Urothelium cell line (cell line): ENCODE data around the gene SVIL.
"Not testable (repeated sequence)": the region's sequence is repeated elsewhere in the genome, so short reads cannot be mapped to it uniquely, and the experiment has no call there.

Experiments
- DNase-seq: peaks from one replicate; pipeline ENCODE4 v3.0.0; 2011; ENCODE audit warnings: low spot score, mixed read lengths
- FAIRE-seq: peaks from 2 replicates; lab custom pipeline; 2011; peaks lifted over from hg19 to GRCh38; lab: Jason Lieb, UNC

Gene SVIL

GRCh38 chr10:29493697-29494096 is 141.1 kb downstream of the SVIL start:
- DNase-seq (no peak), FAIRE-seq (no peak)

DNA sequence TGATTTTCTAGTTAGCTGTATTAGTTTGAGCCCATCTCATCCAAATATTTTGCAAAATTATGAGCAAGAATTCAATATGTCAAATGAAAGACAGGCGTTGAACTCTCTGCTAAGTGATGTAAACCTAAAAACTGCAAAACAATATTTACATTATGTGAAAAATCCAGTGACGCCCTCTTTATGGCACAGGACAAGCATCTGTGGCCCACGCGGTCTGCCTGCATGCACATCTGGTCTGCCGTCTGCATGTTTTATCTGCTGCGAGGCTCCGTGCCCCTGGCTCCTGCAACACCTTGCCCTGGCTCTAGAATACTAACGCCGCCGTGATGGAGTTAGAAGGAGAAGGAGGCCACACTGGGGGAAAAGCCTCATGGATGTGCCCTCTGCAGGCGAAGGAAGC is 142.0 kb downstream of the SVIL start:
- FAIRE-seq = no peak
- DNase-seq = no peak

GRCh38 chr10:29491918-29492317 is 142.9 kb downstream of the SVIL start:
- DNase-seq = no peak
- FAIRE-seq = no peak

- not testable (repeated sequence) for DNase-seq, FAIRE-seq
Measured at GRCh38 chr10:29490781-29491280, 143.9 kb downstream of the SVIL start.

DNA sequence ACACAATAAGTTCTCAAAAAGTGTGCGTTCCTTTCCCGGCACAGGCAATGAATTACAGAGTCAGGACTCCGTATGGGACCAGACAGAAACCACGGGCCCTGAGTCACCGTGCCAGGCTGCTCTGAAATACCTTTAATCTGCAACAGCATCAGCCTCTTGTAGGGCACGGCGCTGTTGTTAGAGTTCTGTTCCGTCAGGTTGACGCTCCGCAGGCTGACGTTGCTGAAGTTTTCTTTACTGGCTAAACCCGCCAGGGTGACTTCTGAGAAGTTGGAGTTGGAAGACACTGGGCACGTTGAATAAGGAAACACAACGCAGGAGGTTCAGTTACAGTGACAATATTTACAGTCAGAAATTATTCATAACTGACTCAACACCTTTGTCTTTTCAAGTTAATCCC is 146.3 kb downstream of the SVIL start:
- DNase-seq = not testable (repeated sequence)
- peak; percentile 92 for FAIRE-seq

GRCh38 chr10:29487884-29488266 is 146.9 kb downstream of the SVIL start:
- DNase-seq, FAIRE-seq: not testable (repeated sequence)

DNA sequence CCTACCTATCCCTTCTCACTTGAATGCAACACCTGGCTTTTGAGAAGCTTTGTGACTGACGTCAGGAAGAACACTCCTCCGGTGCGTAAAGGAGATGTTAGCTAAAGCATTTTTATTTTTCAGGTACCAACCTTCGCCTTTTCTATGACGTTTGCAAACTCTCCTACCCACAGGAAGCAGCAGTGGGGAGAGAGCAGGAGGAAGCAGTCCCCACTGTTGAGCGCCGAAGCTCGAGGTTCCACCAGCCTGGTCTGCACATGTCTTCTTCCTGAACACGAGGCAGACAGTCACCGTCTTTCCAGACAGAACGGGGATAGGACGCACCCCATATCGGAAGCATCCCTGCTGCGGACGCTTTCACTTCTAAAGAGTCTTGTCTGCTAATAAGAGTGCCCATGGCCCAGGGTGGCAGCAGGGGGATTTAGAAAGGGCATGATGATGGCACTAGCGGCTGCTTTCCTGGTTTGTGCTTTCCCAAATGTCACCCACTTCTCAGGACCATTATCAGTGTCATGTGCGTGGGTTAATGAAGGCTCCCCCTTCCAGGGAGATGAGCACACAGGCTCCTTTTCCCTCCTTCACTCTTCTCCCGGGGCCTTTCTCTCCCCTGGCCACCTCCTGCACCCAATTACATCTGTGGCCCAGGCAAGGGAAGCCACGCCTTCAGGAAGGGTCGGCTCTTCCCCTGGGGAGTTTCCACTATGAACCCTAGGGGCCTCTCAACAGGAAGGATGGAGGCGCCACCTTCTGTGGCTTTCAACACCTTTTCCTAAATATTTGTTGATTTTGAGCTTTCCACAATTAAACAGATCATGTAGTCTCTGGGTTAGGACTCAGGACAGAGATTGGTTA is 147.5 kb downstream of the SVIL start:
- not testable (repeated sequence) for DNase-seq
- FAIRE-seq = peak; percentile 13

- DNase-seq (no peak), FAIRE-seq (no peak)
Measured at GRCh38 chr10:29486433-29486832, 148.3 kb downstream of the SVIL start.

- not testable (repeated sequence) for FAIRE-seq
Measured at GRCh38 chr10:29484677-29485076, 150.1 kb downstream of the SVIL start.

GRCh38 chr10:29482591-29483431 is 152.0 kb downstream of the SVIL start:
- DNase-seq (peak; percentile 54), FAIRE-seq (peak; percentile 98)

More at GRCh38 chr10:29484677-29485076, 150.1 kb downstream of the SVIL start:
- DNase-seq = not testable (repeated sequence)

GRCh38 chr10:29481906-29482440 is 152.8 kb downstream of the SVIL start:
- DNase-seq (no peak), FAIRE-seq (no peak)

DNA sequence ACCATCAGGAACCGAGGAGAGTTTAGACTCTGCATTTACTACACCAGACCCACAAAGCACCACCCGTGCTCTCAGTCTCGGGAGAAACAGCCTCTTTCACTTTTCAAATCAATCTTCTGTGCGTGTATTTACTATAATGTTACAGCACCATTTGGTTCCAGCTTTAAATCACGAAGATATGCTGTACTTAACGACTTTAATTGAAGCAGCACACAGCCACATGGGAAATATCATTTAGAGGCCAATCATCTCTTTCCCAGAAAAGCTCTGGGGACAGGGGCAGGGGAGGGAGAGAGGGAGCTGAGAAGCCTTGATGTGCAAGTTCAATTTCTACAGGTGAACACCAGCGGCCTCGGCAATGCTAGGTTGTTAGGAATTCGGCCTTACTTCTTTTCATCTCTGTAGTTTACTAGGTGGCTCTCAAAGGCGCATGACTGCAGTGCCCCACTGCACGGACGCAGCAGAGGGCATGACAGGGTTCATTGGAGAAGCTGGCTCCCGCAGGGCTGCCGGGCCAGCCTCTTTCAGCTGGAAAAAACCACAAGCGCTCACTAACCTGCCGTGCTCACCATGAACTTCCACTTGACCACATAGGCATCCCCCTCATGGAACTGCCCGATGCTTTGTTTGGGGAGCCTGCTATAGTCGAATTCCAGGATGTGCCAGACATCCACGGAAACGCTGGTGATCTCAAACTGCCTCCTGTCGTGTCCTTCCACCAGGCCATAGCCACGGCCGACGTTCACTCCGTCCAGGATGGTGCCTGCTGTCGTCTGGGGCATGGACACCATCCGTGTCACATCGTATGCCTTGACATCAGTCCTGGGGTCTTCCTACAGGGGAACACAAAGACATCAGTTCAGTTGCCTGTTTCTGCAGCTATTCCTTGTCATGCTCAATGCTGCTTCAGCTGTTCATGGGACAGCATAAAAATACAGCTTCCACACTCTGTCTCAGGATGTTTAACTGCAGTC is 154.5 kb downstream of the SVIL start:
- DNase-seq = no peak
- peak; percentile 73 for FAIRE-seq

DNA sequence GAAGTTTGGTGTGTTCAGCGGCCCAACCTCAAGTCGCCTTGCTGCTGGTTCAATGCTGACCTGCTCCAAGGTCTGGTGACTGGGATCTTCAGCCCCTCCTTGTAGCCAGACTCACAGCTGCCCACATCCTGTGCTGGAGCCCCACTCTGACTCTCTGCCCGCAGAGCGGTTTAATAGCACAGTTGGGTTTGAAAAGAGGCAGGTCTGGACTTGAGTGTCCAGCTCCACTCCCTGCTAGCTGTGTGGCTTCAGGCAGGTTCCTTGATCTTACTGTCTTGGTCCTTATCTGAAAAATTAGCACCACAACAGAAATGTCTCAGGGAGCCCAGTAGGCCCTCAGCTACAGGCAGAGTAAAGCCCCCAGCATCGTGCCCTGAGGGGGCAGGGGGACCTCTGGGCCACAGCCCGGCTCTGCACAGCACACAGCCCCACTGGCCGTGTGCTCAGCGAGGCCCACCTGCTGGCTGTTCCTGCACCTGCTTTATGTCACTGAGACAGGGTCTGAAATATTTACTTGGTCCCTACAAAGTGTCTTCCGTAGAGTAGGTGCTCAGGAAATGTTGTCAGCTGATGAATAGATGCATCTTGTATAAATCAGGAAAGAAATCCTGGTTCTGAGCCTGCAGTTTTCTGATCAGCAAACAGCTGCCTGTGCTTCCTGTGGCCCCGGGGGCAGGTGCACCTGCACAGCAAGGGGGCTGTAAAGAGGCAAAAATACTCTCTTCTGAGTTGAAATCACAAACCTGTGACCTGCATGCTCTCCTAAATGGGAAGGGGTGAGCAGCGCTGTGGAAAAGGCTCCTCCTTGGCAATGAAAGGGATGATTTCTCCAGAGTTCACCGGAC is 155.5 kb downstream of the SVIL start:
- DNase-seq (no peak), FAIRE-seq (no peak)

DNA sequence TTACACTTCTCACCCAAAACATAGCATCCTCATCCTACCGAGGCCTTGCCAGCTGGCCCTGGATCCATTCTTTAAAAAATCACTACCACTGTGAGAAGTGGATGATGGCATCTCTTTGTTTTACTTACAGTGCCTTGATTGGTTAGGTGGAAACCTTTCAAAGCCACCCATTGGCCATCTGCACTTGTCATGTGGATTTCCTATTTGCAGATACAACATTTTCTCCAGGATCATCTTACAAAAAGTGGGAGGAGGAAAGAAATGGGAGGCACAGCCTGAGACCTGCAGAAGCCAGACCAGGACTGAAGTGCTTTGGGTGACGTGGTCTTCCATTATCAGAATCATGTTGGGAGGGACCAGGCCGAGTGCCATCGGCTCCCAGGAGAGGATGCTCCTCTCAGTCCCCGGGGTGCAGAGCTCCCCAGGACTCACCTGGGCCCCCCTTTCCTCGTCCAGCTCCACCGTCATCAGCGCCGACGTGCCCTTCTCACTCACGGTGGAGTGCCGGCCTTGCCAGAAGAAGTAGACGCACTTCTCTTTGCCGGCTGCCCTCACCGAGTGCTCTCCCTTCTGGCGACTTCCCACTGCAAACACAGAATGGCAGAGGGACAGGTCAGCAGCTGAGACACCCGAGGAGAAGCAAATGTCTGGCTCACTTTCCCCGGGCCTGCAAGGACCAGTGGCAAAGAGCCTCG is 161.2 kb downstream of the SVIL start:
- peak; percentile 30 for FAIRE-seq

GRCh38 chr10:29473087-29473356 is 161.7 kb downstream of the SVIL start:
- FAIRE-seq (no peak), DNase-seq (no peak)

More for the DNA sequence above, 161.2 kb downstream of the SVIL start:
- no peak for DNase-seq

GRCh38 chr10:29472301-29473086 is 162.3 kb downstream of the SVIL start:
- FAIRE-seq (no peak), DNase-seq (no peak)

DNA sequence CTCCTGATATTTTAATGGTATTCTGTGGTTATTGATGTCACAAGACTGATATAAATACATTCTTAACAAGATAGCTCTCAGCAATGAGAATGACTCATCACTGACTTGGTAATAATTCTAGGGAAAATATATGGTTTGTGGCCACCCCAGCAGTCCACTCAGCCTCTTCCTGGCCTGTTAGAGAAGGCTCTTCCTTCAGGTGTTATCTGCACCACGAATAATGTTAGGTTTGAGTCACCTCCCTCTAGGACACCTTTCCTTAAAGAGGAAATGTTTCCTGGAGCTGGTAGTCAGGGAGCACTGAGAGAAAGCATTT is 163.3 kb downstream of the SVIL start:
- FAIRE-seq = peak; percentile 23

More for the DNA sequence above, 163.3 kb downstream of the SVIL start:
- DNase-seq = peak; percentile 59
